ENCODE results near the gene RASGEF1C.
"Not testable (repeated sequence)": the region's sequence is repeated elsewhere in the genome, so short reads cannot be mapped to it uniquely, and the experiment has no call there.

The RASGEF1C gene

GRCh38 chr5:180135128-180135955 is 73.7 kb downstream of the RASGEF1C start:
- no peak for DNase-seq

DNA sequence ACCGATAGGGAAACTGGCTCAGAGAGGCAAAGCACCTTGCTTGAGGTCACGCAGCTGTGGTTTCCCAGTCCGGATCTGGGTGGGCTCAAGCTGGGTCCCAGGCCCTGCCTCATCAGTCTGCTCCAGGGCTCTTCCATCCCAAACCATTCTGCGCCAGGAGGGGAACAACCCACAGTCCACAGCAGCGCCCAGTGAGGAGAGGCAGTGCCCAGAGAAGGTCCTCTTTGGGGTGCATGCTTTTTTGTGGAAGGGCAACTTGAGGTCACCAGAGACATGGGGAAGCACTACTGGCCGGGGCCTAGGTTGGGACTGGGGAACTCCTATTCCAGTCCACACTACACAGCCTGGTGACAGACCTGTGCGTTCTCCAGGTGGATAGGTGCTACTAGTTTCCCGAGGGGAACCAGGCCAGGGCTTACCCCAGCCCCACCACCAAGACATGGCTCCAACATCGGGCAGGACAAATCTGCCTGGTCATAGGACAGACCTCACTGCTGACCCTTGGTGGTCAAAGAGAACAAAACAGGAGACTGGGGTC is 75.0 kb downstream of the RASGEF1C start:
- no peak for DNase-seq

DNA sequence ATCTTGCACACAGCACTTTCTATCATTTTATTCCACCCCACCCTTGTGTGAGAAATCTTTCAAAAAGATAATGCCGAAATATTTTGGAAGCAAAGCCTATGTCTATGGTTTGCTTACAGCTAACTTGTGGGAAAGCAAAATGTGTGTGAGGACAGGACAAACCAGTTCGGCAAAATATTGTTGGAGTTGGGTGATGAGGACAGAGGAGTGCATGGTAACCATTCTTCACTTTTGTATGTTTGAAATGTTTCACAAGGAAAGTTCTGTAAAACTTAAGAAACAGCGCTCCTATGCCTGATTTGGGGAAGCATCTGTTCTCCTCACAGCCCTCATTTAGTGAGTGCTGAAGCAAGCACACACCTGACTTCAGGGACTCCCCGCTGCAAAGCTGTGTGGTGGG is 75.5 kb downstream of the RASGEF1C start:
- no peak for DNase-seq

DNA sequence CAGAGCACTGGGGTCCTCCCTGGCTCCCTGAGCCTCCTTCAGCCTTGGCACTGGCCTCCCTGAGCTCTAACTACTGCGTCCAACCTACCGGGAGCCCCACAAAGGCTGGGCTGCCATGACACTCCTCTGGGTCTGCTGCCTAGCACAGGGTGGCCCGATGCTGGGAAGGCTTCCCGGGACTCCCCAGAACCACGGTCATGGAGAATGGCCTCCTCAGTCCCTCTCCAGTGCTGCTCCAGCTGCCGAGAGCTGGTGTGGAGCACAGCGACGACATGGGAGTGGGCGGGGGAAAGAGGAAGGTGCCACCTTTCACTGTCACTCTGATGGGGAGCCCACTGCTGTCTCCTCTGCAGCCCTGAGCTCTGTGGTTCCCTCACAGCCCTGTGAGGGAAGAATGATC is 76.0 kb downstream of the RASGEF1C start:
- no peak for DNase-seq

- no peak for DNase-seq
These were observed 77.9 kb downstream of the RASGEF1C start for GRCh38 chr5:180130876-180131740.

GRCh38 chr5:180130291-180130869 is 78.6 kb downstream of the RASGEF1C start:
- no peak for DNase-seq

GRCh38 chr5:180129291-180130190 is 79.5 kb downstream of the RASGEF1C start:
- DNase-seq, result no peak

DNA sequence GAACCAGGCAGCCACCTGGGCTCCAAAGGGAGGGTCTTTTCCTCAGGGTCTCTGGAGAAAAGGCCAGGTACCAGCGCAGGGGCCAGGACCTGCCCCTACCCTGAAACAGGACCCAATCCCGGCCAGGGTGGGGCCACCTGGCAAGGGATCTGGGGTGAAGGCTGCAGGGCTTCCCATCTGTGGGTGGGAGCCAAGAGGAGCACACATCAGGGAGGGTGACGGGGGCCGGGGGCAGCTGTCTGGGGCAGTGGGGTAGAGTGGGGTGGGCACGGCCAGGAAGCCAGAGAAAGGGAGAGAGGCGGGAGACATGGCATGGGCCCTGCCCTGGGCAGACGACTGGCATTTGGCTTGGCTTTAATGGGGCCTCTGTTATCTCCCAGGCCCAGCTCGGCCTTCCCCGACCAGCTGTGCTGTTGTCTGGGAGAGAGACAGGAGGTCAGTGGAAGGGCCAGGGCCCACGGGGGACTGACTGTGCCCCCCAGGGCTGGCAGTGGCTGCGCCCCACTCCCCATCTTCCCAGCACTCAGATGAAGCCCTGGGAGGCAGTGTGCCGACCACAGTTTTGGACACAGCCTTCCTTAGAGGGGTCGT is 80.2 kb downstream of the RASGEF1C start:
- no peak for DNase-seq

- DNase-seq, result no peak
These were observed 81.0 kb downstream of the RASGEF1C start for GRCh38 chr5:180127682-180128670.

DNA sequence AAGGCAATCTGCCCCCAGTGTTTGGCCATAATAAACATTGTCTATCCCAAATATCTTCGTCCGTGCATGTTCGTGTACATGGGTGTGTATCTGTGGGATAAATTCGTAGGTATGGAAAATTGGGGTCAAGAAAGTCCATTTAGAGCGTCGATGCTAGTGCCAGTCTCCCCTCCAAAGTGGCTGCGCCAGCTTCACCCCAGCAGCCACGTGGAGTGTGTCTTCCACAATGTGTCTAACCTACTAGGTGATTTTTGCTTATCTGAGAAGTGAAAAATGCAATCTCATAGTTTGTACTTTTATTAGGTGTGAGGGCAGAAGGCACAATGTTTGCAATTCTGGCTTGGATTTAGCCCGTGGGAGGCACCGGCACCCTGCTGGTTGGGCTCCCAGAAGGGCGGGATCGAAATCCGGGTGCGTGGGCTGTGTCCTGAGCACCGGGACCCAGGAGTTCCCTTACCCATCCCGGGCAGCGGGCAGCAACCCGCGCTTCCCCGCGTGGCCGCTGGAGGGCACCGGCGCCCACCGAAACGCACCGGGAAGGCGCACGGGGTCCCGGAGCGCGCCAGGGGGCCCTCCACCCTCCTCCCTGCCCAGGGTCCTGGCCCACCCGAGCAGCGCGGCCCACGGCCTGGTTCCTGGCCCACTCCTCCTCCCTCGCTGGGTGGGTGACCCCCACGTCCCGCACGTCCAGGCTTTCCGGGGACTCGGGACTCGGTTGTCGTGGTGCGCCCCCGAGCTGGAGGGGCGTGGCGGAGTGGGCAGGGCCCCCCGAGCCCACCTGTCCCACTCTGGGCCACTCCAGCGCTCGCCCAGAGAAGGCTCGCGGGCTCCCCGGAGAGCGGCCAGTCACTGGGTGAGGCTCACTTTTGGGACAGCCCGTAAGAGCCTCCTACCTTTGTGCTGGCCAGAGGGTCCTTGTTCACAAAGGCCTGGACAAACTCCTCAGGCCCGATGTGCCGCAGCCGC is 82.0 kb downstream of the RASGEF1C start:
- no peak for DNase-seq

DNA sequence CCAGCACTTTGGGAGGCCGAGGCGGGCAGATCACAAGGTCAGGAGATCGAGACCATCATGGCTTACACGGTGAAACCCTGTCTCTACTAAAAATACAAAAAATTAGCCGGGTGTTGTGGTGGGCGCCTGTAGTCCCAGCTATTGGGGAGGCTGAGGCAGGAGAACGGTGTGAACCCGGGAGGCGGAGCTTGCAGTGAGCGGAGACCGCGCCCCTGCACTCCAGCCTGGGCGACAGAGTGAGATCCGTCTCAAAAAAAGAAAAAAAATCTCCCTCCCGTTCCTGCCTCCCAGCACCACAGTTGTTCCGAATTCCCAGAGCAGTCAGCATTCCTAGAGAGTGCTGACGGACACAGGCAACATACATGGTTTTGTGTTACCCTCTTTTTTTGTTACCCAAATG is 82.9 kb downstream of the RASGEF1C start:
- not testable (repeated sequence) for DNase-seq

DNA sequence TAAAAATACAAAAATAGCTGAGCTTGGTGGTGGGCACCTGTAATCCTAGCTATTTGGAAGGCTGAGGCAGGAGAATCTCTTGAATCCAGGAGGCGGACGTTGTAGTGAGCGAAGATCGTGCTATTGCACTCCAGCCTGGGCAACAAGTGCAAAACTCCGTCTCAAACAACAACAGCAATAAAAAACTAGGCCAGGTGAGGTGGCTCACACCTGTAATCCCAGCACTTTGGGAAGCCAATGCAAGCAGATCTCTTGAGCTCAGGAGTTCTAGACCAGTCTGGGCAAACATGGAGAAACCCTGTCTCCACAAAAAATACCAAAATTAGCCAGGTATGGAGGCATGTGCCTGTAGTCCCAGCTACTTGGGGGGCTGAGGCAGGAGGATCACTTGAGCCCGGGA is 84.3 kb downstream of the RASGEF1C start:
- not testable (repeated sequence) for DNase-seq

DNA sequence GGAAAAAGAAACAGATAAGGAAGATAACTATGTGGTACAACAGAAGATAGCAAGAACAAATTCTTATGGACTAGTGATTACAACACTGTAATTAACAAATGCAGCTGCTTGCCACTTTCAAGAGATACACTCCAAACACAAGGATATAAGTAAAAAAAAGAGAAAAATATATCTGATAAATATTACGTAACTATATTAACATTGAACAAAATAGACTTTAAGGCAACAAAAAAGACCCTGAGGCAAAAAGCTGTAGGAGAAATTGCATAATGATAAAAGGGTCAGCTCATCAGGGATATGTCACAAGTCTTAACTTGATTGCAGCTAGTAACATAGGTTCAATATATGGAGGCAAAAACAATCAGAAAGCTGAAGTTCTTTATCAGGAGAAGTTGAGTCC is 86.1 kb downstream of the RASGEF1C start:
- no peak for DNase-seq

DNA sequence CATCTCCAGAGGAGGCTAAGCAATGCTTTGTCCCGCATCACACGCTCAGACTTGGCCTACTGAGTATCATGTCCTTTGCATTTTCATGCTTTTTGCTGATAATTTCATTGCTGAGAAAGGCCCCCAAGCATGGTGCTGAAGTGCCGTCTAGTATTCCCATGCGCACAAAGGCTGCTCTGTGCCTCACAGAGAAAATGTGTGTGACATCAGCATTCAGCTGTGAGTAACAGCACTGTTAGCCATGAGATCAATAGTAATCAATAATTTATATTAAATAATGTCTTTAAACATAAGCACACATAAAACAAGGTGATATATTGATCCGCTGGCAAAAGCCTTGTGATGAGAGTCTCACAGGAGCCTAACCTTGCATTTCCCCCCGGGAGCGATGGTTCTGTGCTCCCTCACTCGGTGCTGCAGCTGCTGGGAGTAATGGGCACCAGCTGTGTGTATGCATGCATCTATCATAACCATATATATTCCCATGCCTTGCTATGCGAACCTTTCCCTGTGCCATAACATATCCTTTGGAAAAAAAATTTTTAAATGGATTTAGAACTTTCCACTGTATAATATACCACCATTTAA is 87.1 kb downstream of the RASGEF1C start:
- DNase-seq, result no peak

DNA sequence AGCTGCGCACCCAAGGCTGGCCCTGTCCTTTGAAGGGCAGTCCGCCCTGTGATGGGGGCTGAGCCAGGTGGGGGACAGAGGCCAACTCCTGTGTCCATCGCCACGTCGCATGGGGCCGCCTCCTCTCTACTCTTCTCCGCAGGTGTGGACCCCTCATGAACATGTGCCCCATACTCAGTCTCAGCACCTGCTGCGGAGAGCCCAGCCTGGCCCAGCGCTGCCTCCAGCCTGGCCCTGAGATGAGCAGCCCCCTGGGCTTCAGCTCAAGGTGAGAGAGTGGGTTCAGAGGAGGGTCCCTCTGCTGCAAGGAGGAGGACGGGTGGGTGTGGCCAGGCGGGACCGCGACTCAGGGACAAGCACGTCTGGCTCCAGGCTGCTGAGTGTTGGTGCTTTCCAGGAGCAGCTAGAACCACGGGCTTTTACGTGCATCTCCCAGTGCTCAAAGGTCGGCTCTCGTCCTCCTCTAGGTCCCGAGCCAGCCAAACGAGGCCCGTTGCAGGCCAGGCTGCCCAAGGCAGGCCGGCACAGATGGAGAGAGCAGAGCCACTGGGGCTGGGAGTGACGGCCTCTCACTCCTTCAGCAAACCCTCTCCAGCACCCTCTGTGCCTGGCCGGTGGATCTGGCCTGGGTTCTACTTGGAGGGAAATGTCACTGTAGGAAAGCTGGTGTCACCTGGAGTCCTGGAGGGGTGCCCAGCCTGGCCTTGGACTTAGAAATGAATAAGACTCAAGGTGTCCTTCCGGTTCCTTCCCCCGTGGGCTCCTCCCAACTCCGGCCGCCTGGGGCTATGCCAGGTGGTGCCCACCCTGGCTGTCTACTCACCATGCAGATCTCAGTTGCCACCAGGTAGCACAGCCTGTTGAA is 88.5 kb downstream of the RASGEF1C start:
- no peak for DNase-seq

DNA sequence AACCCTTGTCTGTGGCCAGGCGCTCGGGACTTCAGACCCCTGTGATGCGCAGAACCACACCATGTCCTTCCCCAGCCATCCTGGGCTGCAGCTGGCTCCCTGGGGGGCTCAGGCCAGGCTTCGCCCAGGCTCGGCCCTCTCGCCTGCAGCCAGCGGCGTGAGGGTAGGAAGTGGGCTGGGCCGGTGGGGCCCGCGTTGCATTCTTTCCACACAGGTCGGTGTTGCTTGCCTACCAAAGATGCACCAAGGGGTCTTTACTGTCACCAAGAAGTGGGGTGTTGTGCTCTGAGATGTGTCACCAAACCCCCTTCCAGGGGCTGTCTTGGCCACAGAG is 89.1 kb downstream of the RASGEF1C start:
- DNase-seq, result no peak

GRCh38 chr5:180119031-180119902 is 89.7 kb downstream of the RASGEF1C start:
- no peak for DNase-seq

All from amniotic stem cell (primary cell).